H7 (cell line): Measurements from ENCODE around the gene EDNRB. TPM values are rescaled to one million over a fixed set of nuclear protein-coding genes. Genes with fewer than 3 reads are reported as not detected.

Experiments
- DNase-seq: peaks from one replicate; pipeline ENCODE4 v3.0.0; 2012
- H3K27me3 ChIP-seq: 2 replicates; pipeline ENCODE4 v1.6.0; 2011; ENCODE audit warnings: mild to moderate bottlenecking, low read length; ENCODE audit not compliant: control insufficient read depth, insufficient read depth
- H3K36me3 ChIP-seq: replicated peaks from 2 replicates; pipeline ENCODE4 v1.5.1; 2011; ENCODE audit warnings: low read length; ENCODE audit not compliant: control insufficient read depth, insufficient read depth
- H3K4me3 ChIP-seq: 2 replicates; pipeline ENCODE4 v1.5.1; 2011; ENCODE audit warnings: low read depth, mild to moderate bottlenecking, control low read depth, low read length, moderate library complexity; ENCODE audit not compliant: insufficient read depth
- total RNA-seq: library from RNA; depleted of rRNA; stranded (reverse); fragments of >200 nt; shearing (Covaris generic); gene quantifications from 2 replicates; pipeline ENCODE4 v1.2.3, GENCODE V29; 2014

EDNRB gene
- total RNA-seq, 1 experiment from 2014 or later: 32.9 TPM

DNA sequence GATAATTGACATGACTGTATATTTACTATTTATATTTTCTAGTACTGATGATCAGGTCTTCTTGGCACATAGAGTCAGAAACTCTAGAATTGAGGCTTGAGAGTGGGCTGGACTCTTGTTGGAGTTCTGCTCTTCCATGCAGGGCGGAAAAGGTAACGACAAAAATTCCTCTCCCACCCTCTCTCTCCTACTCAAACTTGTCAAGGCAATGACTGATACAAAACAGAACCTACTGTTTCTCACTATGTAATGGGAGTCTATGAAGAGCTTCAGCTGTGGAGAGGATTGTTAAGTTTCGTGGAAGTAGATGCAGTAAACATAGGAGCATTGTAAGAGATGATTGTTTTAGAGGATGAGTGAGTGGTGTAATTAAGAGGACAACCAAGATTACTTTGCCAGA lies 8.8 kb downstream of the EDNRB start:
- no peak for DNase-seq
- no peaks in the 10 kb centered on the region for H3K27me3 ChIP-seq

GRCh38 chr13:77908531-77908930 lies 10.1 kb downstream of the EDNRB start:
- H3K36me3 ChIP-seq: 0 out of 2 replicates have a peak, but pooled peaks cover 1% of the 10 kb centered on the region
- H3K4me3 ChIP-seq: no peak overlapping the region
- no peaks in the 10 kb centered on the region for H3K27me3 ChIP-seq
- no peak for DNase-seq

More for the DNA sequence above, 8.8 kb downstream of the EDNRB start:
- Histone ChIP-seq H3K36me3 (no peaks in the 10 kb centered on the region; the same call in 1 of the 2 replicates), H3K4me3 (no peak overlapping the region)

DNA sequence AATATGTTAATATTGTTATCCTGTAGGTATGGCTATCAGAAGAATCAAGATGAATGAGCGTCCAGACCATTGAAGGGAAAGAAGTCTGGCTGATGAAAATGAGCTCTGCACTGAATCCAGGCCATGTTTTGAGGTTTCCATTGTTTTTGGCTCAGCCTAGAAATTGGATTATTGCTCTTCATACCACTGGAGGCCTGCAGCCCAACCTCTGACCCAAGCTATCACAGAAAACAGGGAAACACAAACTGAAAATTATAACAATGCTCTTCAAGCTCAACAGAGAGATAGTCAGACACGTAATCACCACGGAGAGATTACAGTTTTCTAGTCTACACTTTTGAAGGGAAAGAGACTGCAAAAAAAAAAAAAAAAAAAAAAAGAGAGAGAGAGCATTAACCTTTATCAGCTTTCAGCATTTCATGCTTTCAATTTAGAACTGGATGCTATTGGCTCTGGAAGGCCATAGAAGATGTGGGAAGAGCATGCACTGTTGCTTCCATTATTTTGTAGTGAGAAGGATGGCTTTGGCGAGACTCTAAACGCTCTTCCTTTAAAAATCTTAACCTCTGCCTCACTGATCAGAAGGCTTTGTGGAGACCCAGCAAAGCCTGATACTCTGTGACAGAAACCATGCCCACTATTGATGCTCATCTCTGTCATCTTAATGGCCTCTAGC lies 10.8 kb downstream of the EDNRB start:
- H3K4me3 ChIP-seq: no peak overlapping the region
- 0 out of 2 replicates have a peak, but pooled peaks cover 1% of the 10 kb centered on the region for H3K36me3 ChIP-seq
- no peaks in the 10 kb centered on the region for H3K27me3 ChIP-seq
- no peak for DNase-seq

DNA sequence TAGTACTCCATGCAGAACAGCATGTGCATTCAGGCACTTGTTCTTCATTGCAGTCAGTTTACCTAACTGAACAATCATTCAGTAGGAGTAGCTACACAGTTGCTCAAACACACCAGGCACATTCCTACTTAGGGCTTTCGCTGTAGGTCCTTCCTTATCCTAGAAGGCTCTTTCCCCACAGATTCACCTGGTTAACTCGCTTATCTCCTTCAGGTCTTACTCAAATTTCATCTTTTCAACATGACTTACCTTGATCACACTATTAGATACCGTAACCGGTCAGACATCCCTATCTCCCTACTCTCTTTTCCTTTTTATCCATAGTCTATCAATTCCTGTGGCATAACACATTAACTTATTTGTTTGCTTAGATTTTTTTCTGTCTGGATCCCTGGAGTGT lies 14.6 kb downstream of the EDNRB start:
- H3K36me3 ChIP-seq: 0 out of 2 replicates have a peak, but pooled peaks cover 1% of the 10 kb centered on the region
- no peak overlapping the region for H3K4me3 ChIP-seq
- no peak for DNase-seq
- H3K27me3 ChIP-seq: no peaks in the 10 kb centered on the region

DNA sequence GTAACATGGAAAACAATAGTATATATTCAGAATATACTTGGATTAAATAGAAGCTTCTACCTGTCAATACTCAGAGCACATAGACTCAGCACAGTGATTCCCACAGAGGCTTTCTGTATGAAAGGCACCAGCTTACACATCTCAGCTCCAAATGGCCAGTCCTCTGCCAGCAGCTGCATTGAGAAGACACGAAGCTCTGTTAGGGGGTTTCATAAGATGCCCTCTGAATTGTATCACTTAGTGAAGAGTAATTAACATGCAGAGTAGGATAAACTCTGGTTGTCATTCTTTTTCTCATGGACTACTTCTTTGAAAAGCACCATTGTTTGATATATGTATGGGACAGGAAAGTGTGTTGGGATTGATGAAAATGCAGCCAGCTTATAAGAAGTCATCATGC lies 15.2 kb downstream of the EDNRB start:
- Histone ChIP-seq H3K4me3 (no peak overlapping the region), H3K36me3 (peaks cover 1% of the 10 kb centered on the region; the same call in 1 of the 2 replicates), H3K27me3 (no peaks in the 10 kb centered on the region)
- DNase-seq: no peak

- Histone ChIP-seq H3K27me3 (no peaks in the 10 kb centered on the region), H3K4me3 (no peak overlapping the region), H3K36me3 (peaks cover 1% of the 10 kb centered on the region; the same call in 1 of the 2 replicates)
- DNase-seq: no peak
Measured at GRCh38 chr13:77902319-77902963, 16.2 kb downstream of the EDNRB start.

DNA sequence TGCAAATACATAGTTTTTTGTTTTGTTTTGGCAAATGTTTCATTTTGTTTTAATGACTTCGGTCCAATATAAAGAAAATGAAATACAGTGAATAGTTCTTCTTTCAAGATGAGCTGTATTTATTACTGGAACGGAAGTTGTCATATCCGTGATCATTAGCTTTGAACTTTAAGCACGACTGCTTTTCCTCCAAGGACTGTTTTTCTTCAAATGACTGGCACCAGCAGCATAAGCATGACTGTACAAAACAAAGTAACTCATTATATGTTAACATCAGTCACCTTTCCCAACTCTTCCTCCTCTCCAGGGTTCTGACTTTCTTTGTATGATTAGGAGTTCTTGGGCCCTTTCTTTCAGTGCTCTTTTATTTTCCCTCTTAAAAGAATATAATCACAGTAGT lies 20.5 kb downstream of the EDNRB start:
- Histone ChIP-seq H3K27me3 (no peaks in the 10 kb centered on the region), H3K36me3 (no peaks in the 10 kb centered on the region; the same call in 1 of the 2 replicates), H3K4me3 (no peak overlapping the region)
- no peak for DNase-seq

DNA sequence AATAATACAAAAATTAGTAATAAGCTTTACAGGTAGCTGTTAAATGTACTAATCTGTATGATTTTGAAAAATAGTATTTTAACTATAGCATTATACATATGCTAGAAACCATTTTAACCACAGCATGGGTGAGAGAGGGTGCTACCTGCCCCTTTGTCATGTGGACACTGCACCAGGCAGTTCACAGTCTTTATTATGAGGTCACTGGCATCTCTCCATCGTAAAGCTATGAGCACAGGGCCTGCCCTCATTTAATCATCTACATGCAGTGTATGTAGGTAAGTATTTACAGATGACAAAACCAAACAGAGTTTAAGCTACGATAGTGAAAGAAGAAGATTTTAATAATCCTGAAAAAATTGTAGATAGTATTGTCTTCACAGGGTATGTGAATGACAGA lies 21.7 kb downstream of the EDNRB start:
- DNase-seq: no peak
- Histone ChIP-seq H3K27me3 (no peaks in the 10 kb centered on the region), H3K4me3 (no peak overlapping the region), H3K36me3 (no peaks in the 10 kb centered on the region; the same call in 1 of the 2 replicates)

- no peaks in the 10 kb centered on the region for H3K27me3 ChIP-seq
- DNase-seq: no peak
- no peak overlapping the region for H3K4me3 ChIP-seq
- H3K36me3 ChIP-seq: no peaks in the 10 kb centered on the region; the same call in 1 of the 2 replicates
Measured at GRCh38 chr13:77896536-77896935, 22.1 kb downstream of the EDNRB start.

DNA sequence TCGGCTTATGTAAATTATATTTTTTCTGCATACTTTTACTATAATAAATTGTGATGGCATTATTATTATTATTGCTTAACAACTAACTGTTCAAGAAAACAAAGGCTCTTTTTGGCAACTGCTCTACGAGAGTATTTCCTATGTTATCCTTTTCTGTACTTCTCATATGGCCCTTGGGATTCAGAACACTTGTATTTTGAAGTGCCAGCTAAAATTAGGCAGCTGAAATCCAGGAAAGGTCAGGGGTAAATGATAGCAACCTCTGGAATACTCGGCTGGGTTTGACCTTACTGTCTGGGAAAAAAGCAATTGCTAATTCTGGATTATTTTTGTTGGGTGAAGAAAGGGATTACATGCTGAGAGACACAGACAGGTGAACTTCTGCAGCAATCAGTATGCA lies 23.9 kb downstream of the EDNRB start:
- Histone ChIP-seq H3K36me3 (no peaks in the 10 kb centered on the region; the same call in 1 of the 2 replicates), H3K4me3 (no peak overlapping the region), H3K27me3 (no peaks in the 10 kb centered on the region)
- no peak for DNase-seq

GRCh38 chr13:77893066-77893465 lies 25.6 kb downstream of the EDNRB start:
- DNase-seq: no peak
- H3K4me3 ChIP-seq: no peak overlapping the region
- H3K27me3 ChIP-seq: no peaks in the 10 kb centered on the region

GRCh38 chr13:77892491-77892890 lies 26.1 kb downstream of the EDNRB start:
- no peak for DNase-seq
- no peaks in the 10 kb centered on the region for H3K27me3 ChIP-seq
- no peaks in the 10 kb centered on the region for H3K36me3 ChIP-seq
- H3K4me3 ChIP-seq: no peak overlapping the region

More at GRCh38 chr13:77893066-77893465, 25.6 kb downstream of the EDNRB start:
- H3K36me3 ChIP-seq: no peaks in the 10 kb centered on the region

DNA sequence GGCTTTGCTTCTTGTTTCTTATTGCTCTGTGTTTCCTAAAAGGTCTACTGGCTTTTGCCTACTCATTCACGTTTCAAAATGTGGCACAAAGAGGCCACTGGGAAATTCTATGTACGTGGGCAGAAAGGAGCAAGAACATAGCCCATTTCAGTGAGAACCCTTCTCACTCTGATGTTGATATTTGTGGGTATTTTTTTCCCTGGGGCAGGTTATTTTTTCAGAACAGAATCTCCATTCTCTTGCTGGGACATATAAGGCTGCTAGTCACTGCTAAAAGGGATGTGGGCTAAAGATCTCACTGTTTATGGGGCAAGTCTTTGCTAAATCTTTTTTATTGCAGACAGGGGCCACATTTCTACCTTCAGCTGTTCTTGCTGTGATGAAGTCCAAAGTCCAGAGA lies 27.1 kb downstream of the EDNRB start:
- H3K36me3 ChIP-seq: no peaks in the 10 kb centered on the region
- H3K27me3 ChIP-seq: no peaks in the 10 kb centered on the region
- H3K4me3 ChIP-seq: no peak overlapping the region
- DNase-seq: no peak

- H3K36me3 ChIP-seq: no peaks in the 10 kb centered on the region
- no peak overlapping the region for H3K4me3 ChIP-seq
- DNase-seq: no peak
- no peaks in the 10 kb centered on the region for H3K27me3 ChIP-seq
Measured at GRCh38 chr13:77891041-77891440, 27.6 kb downstream of the EDNRB start.

GRCh38 chr13:77883328-77883727 lies 35.3 kb downstream of the EDNRB start:
- Histone ChIP-seq H3K27me3 (no peaks in the 10 kb centered on the region), H3K36me3 (no peaks in the 10 kb centered on the region), H3K4me3 (no peak overlapping the region)
- no peak for DNase-seq
